NCI-H748 (cell line): Measurements from ENCODE around the gene SMYD3.

Experiments used
- DNase-seq: peaks from one replicate; lab custom pipeline; 2025; ENCODE audit not compliant: unreplicated experiment; lab: John Stamatoyannopoulos, UW

Gene SMYD3

DNA sequence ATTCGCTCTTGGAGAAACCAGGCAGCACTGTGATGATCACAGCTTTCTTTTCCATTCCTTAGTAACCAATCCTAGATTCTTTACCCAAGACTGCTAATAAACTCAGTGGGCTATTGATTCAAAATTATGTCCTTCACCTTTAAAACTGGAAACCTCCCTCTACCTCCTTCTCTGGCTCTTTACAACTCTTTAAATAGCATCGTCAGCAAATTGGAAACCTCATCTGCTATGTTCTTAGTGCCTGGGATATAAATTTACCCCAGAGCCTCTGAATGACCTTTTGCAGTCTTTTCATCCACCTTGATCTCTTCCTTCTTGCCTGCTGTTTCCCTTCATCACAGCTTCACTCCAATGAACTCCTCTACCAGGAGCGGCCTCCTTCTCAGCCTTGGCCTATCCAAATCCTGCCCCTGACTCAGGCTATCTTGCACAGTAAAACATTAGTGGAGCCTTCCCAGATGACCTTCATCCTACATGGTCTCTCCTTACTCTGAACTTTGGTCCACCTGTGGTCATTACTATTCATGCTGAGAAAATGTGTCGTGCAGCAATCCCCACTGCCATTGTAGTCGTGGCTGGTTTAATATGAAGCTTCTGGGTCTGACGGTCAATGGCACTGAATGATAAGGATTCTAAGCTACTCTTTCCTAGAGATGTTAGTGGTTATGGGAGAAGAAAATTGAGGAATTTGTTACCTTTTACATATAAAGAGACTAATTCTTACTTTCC is 644.1 kb downstream of the SMYD3 start:
- DNase-seq: no peak

DNA sequence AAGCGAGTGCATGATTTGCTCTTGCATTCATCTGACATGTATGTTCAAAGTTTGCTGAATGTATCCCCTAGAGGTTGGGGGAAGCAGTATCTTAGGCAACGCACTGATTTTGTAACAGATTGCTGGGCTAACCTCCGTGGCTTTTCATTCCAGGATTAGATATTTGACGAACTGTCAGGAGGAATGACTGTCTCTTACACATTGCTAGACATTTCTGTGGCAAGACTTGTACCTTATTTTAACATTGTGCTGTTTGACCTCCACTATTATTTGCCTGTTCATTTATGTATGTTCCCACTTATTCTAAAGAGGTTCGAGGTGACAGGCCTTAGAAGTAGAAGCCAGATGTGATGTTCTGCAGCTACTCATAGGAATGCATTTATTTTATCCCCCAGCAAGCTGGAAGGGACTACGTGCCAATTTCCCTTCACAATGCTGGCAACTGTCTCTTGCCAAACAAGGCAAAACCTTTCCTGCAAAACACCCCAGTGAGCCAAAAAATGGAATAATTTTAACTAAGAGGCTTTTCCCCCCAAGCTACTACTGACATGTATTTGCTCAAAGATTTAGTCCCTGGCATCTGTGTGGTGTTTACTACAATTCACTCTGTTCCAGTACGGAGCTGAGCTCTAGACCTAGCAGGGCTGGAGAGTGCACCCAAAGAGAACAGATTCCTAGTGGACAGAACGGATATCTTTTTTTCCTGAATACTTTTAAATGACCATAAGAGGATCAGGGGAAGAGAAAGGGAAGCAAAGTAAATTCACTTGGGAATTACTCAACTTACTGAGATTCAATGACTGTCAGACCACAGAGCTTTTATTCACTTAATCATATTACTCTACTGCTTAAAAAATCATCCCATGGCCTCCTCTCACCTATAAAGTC is 646.2 kb downstream of the SMYD3 start:
- no peak for DNase-seq

DNA sequence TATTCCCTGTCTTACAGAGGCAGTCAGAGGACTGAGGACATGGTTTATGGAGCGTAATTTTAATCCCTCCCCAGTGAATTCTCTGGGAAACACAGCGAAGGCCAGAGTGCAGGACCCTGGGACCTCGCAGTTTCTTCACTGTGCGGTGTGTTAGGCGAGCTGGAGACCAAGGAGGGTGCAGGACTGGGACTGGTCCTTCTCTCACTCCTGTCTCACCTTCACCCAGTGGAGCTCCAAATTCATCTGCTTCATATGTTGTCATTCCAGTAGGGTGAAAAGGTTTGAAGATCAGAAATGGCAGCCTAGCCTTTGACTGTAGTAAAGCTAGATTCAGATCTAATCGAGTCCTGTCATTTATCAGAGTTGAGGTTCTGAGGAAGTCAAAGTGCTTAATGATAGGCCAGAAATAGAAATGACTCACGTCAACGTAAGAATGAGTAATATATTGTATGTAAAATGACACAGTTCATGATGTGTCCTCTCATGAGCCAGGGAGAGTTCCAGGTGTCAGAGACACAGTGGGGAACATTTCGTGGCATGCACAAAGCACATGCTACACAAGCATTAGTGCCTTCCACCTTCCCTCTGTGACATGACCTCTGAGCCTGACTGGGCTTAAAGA is 647.5 kb downstream of the SMYD3 start:
- no peak for DNase-seq

DNA sequence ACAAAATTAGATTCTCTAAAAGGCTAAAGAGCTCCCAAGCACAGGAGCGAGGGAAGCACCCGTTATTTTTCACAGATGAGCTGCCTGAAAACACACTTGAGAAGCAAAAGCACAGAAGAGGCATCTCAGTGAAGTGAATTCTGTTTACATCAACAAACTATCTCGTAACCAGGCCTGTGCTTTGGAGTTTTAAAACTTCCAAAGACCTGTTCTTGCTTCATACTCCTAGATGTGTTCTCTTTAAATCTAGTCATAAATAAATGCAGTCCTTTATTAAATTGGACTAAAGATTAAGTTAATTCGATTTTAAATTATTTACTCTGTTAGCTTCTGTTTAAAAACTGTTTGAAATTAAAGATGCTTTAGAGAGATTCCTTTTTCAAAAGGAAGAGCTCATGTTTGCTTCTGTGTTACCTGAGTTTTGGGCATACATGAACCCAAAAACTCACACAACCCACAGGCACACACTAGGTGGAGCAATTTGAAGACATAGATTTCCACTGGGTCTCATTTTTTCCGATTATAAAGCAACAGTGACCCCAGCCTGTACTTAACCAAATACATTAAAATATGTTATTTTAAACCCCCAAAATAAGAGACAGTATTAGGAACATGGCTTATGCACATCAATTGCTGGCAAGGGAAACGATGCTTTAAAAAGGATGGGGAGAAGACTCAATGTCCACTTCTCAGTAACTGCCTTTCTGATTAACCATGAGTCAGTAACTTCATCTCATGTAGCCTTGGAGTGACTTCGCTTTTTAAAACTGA is 648.2 kb downstream of the SMYD3 start:
- DNase-seq: peak; percentile 19

DNA sequence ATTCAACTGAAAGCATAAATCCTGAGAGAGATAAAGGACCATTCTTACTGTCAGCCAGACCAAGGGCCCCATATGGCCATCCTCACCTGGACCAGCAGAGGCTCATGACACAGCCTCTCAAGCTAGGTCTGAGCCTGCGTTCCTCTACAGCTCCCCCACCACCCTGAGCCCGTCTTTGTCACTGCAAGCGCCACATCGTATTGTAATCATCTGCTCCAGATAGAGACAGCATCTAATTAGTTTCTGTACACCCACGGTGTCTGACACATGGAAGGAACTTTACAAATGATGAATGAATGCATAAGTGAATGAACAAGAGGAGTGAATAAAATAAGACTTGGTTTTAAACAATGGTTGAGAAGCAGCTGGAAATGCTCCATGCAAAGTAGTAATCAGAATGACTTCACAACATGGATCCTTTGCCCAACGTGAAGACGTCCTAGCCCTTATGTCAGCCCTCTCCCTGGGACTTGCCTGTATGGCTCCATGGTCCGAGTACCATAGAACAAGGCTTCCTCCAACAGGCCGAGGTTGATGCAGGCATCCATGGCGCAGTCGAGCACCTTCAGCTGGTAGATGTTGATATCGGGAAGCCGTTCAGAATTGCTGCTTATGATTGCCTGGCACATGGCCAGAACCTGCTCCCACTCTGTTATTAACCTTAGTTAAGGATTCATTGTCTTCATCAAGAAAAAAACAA is 648.9 kb downstream of the SMYD3 start:
- peak; percentile 88 for DNase-seq

DNA sequence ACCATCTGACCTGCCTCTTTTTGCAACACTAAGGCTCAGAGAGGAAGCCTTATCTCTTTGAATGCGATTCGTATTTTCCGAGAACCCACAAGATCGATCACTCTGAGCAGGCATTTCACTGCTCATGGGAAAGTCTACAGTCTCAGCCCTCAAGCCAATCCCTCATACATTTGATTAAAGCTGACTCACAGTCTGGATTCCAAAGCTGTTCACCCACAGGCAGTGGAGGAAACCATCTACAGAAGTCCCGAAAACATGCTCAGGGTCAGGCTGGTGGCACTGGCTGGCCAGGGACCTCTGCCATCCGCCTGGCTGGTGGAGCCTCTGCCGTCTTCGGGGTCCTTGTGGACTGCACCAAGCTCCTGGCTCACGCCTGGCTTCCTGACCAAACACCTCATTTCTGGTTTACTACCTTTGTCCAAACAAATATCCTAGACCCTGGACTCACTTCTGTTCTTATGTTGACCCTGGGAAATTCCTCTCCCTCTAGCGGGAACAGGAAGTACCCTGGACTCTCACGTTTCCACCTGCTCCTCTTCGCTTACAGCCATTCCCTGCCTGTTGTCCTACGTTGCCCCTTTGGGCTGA is 650.0 kb downstream of the SMYD3 start:
- peak; percentile 13 for DNase-seq

DNA sequence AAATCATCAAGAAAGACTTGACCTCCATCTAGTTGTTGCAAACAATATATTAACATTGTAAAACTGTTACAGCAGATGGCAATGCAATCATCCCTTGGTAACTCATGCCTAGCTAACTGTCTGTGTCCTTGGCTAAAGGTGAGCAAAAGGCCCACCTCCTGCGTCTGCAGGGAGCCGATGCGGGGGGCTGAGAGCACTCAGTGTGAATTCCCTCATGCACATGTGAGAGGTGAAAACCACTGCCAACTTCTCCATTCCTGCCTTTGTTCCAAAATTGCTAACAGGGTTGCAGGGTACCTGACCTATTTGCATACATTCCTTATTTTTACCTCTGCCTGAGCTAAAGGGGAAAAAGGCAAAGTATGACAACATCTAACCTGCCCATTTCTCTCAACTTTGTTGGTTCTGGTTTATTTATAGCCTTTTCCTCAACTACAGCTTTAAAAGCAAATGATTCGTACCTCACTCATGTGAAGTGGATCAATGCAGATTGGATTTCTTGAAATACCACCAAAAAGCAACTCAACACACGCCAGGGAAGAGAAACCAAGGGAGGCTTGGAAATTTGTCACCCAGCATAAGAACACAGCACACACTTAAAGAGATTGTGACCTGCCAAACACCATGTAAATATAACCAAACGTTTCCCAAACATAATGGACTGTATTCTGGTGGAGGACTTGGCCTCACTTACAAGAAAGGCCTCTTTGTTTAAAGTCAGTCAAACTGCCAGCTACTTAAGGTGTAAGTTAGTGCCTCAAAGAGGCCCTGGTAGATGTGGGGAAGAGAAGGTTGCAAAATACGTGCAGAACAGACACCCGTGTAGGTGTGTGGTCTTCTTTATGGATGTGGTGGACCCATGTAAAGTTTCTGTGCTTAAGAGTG is 651.0 kb downstream of the SMYD3 start:
- DNase-seq: no peak

DNA sequence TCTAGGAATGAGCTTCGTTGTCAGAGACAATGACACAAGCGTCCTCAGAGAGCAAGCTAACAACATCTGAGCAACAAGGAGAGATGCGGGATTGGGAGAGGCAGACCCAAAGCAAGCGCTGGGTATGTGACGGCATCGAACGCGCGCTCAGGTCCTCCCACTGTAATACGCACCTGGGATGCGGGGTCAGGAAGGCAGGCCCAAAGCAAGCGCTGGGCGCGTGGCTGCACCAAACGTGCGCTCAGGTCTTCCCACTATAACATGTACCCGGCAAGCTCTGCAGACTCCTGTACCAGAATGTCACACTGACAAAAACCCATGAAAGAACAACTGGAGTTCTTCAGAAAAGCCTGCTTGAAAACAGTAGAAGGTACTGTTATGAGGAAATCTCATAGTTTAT is 653.8 kb downstream of the SMYD3 start:
- DNase-seq: no peak

DNA sequence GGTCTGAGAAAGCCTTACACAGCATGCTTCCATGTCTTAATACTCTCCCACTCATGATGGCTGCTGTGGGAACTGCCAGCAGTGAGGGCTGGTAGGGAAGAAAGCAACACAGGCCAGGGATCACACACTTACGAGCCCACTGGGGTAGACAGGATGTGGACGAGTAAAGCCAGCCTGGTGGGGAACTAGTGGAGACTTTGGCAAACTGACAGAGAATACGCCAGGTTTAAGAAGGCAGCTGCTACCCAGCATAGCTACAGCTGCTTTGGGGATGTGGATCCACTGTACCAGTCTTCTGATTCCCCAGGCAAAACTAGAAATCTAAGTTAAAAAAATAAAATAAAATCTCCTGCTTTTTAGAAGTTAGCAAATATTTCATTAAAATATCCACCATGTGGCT is 664.0 kb downstream of the SMYD3 start:
- no peak for DNase-seq

DNA sequence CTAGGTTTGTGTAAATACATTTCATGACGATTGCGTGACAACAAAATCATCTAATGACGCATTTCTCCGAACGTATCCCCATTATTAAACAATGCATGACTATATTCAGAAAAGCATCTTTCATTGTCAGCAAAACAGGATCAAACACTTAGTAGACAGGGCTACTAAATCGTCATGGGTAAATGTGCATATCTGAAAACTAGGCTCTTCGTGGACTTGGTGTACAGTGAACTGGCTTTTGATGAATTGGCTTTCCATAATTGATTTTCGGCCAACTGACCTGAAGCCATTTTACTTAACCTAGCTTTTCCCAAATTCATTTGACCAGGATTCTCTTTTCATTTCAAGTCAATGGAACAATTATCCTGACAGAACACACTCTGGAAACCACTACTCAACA is 665.0 kb downstream of the SMYD3 start:
- no peak for DNase-seq

DNA sequence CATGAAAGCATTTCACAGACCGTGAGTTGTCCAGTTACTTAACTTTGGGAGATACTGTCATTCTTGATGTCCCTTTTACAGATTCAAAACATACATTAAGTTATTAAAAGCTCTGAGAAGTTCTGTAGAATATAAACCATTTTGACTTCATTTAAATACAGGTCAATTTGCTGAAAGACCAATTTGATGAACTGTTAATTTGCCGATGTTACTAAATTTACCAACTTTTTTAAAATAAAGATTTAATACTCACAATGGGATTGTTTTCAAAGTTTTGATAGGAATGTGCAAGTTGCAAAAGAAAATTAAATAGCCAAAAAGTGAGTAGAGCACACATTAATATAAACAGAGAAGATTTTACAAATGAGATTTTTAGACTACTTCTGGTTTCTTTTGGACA is 666.1 kb downstream of the SMYD3 start:
- no peak for DNase-seq

DNA sequence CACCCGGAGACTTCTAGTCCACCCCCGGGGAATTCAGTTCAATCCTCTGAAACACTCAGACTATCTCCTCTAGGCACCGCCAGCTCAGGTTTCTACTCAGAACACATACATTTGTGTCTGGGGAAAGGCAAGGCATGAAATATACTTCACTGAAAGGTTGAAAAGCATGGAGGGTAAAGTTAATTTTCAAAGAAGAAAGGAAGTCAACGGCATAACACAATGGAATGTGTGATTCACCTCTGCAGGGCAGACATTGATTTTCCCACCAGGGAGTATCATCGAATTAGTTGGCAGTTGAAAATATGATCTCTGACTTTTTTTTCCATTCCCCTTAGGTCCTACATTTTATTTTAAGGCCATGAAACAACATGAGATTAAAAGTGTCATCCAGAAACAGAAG is 669.4 kb downstream of the SMYD3 start:
- DNase-seq: no peak

DNA sequence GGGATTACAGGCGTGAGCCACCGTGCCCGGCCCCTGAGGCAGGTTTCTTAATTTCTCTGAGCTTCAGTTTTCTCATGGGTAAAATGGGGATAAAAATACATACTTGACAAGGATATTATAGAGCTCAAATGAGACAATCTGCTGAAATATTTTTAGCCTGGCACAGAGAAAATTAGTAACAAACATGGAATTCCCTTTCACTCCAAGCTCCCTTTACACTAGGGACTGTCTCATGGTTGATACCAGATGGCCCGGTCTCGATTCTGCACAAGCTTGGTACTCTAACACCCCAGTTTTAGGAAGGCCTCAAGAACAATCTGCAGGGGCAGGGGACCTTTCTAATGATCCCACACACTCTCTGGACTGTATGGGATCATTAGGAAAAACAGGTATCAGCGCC is 671.7 kb downstream of the SMYD3 start:
- DNase-seq: no peak

DNA sequence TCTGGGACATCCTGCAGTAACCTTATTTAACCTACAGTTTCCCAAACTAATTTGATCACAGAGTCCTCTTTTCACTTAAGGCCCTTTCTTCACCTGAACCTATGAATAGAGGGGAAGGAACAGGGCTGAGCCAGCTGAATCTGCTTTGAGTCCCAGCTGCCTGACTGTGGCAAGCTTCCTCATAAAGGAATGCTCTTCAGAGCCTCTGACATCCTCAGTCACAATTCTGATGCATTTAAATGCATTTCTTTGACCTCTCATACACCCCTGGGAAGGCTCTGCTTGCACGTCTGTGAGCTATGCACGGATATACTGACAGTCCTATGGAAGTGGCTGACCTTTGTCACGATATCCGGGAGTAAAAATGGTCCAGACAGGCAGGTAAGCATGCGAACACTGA is 673.1 kb downstream of the SMYD3 start:
- DNase-seq: no peak

DNA sequence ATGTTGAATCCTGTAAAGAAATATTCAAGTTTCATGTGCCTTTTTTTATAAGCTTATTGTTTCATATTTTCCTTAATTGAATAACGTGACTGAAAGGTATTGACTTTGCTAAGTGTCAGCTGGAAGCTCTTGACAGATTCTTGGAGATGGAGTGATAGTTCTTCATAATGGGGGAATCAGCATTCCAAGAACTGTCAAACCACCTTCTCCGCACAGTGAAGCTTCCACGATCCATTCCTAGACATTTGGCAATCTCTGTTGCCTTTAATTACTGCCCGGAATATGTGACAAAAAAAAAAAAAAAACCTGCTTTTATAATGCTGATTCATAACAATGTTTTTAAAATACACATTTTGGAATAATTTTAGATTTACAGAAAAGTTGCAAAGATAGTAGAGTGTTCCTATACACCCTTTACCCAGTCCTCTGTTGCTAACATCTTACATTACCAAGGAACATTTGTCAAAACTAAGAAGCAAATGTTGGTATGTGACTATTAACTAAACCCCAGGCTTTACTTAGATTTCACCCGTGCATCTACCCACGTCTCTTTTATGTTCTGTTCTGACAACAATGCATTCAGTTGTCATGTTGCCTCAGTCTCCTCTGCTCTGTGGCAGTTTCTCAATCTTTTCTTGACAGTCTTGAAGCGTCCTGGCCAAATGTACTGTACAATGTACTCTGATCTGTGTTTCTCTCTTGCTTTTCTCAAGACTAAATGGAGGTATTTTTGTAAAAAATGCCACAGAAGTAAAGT is 674.1 kb downstream of the SMYD3 start:
- no peak for DNase-seq

DNA sequence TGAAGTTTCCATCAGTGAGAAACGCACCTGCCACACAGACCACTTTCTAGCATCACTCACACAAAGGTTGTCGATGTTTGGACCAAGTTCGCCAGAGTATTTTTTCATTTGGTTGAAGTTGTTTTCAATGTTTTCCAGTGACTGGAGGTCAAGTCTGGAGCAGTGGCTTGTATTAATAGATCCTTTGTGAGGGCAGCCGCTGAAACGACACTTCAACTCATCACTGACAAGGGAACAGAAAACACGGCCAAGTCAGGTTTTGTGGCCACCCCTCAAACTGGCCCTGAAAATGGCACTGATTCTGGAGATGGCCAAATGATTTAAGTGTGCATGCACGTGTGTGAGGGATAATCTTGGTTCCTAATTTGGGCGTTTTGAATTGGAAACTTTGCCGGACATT is 675.6 kb downstream of the SMYD3 start:
- DNase-seq: no peak

DNA sequence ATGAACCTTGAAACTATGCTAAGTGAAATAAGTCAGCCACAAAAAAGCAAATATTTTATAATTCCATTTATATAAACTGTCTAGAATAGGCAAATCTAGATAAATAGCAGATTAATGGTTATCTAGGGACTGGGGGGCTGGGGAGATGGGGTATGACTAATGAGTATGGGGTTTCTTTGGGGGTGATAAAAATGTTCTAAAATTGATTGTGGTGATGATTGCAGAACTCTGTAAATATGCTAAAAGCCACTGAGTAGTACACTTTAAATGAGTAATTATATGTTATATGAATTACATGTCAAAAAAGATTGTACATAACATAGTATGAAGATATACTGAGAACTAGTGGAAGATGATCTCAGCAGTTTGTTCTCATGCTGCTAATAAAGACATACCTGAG is 677.3 kb downstream of the SMYD3 start:
- DNase-seq: no peak

DNA sequence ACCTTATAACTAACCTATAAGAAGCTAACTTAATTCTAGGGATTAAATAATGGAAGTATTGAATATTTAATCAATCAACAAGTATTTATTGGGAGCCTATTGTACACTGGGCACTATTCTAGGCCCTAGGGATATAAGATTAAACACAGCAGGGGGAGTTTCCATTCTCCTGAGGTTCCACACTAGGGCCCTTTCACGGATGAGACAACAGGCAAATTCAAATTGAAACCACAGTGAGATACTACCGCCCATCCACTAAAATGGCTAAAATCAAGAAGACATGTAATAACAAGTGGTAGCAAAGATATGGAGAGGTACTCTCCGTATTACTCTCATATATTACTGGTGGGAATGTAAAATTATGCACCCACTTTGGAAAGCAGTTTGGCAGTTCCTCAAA is 677.9 kb downstream of the SMYD3 start:
- DNase-seq: no peak

DNA sequence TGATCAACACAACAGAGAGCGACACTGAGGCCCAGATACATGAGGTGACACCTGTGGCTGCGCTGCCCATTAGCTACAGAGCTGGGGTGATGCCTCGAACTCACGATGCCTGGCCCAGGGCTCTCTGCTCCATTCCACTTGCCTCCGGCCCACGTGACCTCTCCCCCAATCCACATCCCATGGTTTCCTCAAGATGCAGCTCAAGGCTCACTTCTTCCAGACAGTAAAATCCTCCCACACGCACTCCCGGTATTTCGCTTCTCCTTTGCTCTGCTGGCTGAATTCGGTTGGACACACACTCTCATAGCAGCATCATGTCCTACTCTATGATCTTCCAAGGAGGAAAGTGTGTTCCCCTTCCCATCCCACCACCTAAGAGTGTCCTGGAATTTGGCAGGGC is 679.8 kb downstream of the SMYD3 start:
- no peak for DNase-seq
